Measurements from ENCODE around the gene PREB. TPM values are rescaled to one million over a fixed set of nuclear protein-coding genes. Genes with fewer than 3 reads are reported as not detected.

Gene PREB
- total RNA-seq, 2 experiments from 2014 or later: 12.3 to 12.6 TPM

- H3K4me3 Mint-ChIP-seq: peak within 1 kb of the TSS; percentile 91
Observed at GRCh38 chr2:27086724-27087593, 47.5 kb downstream of the PREB start, which contains the start of gene KHK. Gene KHK (plus strand): TSS chr2:27086772. CDS start chr2:27087260, 488 bp downstream.

GRCh38 chr2:27086090-27086723, 48.2 kb downstream of the PREB start:
- H3K27ac Mint-ChIP-seq: peak overlapping the region; percentile 81
- H3K27me3 Mint-ChIP-seq: no peaks in the 10 kb centered on the region
- Histone ChIP-seq H3K4me1 (ENCODE audit: insufficient read depth, low read length) (peaks cover 50% of the 10 kb centered on the region), H3K27ac (ENCODE audit: low read depth in 1 of 2, low read length in 2 of 2) (peak overlapping the region; percentile 65 to 70), H3K27me3 (ENCODE audit: control insufficient read depth in 1 of 2, insufficient read depth in 2 of 2, low read length in 2 of 2) (no peaks in the 10 kb centered on the region), H3K9me3 (ENCODE audit: control insufficient read depth in 1 of 2, insufficient read depth in 1 of 2, low read length in 2 of 2) (no peaks in the 10 kb centered on the region), H3K4me3 (ENCODE audit: low read length) (peak overlapping the region; percentile 70), H3K36me3 (ENCODE audit: insufficient read depth, low read length) (no peaks in the 10 kb centered on the region)
- peaks cover 32% of the 10 kb centered on the region for H3K4me1 Mint-ChIP-seq (ENCODE audit: low read depth)
- no peaks in the 10 kb centered on the region for H3K9me3 Mint-ChIP-seq
- peak; percentile 75 for TF ChIP-seq CTCF (IDR thresholded peaks at IDR 0.05)
- H3K36me3 Mint-ChIP-seq (ENCODE audit: low read depth): no peaks in the 10 kb centered on the region
- intact Hi-C loops (cut with DNase I, micrococcal nuclease): loop anchor here in 1 of 2 experiments (1.0 to 5.0 kb wide), 8 partner anchors 15 to 286 kb away; partner anchors contain the start of genes ATRAID, CAD, EIF2B4 and OST4
- H3K4me3 Mint-ChIP-seq: peak overlapping the region; percentile 91
- ATAC-seq (ENCODE audit: poor library complexity) (peak; percentile 92), DNase-seq (peak; percentile 91 to 99 (median 98))
- ChIA-PET POLR2A (interaction anchor here (1.0 to 10.2 kb wide), 7 partner anchors 11 to 217 kb away, joined by 3 to 161 read pairs (median 8); partner anchors contain the start of genes AGBL5, ATRAID, OST4 and SLC5A6), CTCF (interaction anchor here (0.7 to 2.1 kb wide), 9 partner anchors 10 to 193 kb away, joined by 3 to 10 read pairs (median 4); partner anchors contain the start of genes AGBL5, OST4 and TMEM214)

More at GRCh38 chr2:27086724-27087593, 47.5 kb downstream of the PREB start, which contains the start of gene KHK:
- Mint-ChIP-seq H3K4me1 (ENCODE audit: low read depth) (peaks cover 25% of the 10 kb centered on the region), H3K27ac (peak within 1 kb of the TSS; percentile 81), H3K36me3 (ENCODE audit: low read depth) (no peaks in the 10 kb centered on the region), H3K27me3 (no peaks in the 10 kb centered on the region), H3K9me3 (no peaks in the 10 kb centered on the region)
- peak within 1 kb of the TSS; percentile 70 for H3K4me3 ChIP-seq (ENCODE audit: low read length)
- H3K27me3 ChIP-seq (ENCODE audit: control insufficient read depth in 1 of 2, insufficient read depth in 2 of 2, low read length in 2 of 2): no peaks in the 10 kb centered on the region
- DNase-seq: peak in 1 of 14 experiments; percentile 49
- no peak for TF ChIP-seq CTCF (IDR thresholded peaks at IDR 0.05)
- H3K36me3 ChIP-seq (ENCODE audit: insufficient read depth, low read length): no peaks in the 10 kb centered on the region
- ChIA-PET CTCF (interaction anchor here (0.7 to 2.1 kb wide), 9 partner anchors 9 to 193 kb away, joined by 3 to 10 read pairs (median 4); partner anchors contain the start of genes AGBL5, OST4 and TMEM214), POLR2A (interaction anchor here (0.7 to 10.2 kb wide), 11 partner anchors 10 to 342 kb away, joined by 3 to 161 read pairs (median 5); partner anchors contain the start of genes ABHD1, AGBL5, ATRAID and NRBP1)
- ATAC-seq (ENCODE audit: poor library complexity): no peak
- H3K4me1 ChIP-seq (ENCODE audit: insufficient read depth, low read length): peaks cover 43% of the 10 kb centered on the region
- intact Hi-C loops (cut with DNase I, micrococcal nuclease): loop anchor here in 1 of 2 experiments (1.0 to 5.0 kb wide), 8 partner anchors 16 to 285 kb away; partner anchors contain the start of genes ATRAID, CAD, EIF2B4 and OST4
- peak within 1 kb of the TSS; percentile 65 to 70 for H3K27ac ChIP-seq (ENCODE audit: low read depth in 1 of 2, low read length in 2 of 2)
- no peaks in the 10 kb centered on the region for H3K9me3 ChIP-seq (ENCODE audit: control insufficient read depth in 1 of 2, insufficient read depth in 1 of 2, low read length in 2 of 2)

GRCh38 chr2:27085673-27086089, 48.8 kb downstream of the PREB start:
- peak in 5 of 14 experiments; percentile 17 to 58 (median 37) for DNase-seq
- H3K4me1 ChIP-seq (ENCODE audit: insufficient read depth, low read length): peaks cover 55% of the 10 kb centered on the region
- peak overlapping the region; percentile 35 for H3K27ac Mint-ChIP-seq
- H3K27me3 ChIP-seq (ENCODE audit: control insufficient read depth in 1 of 2, insufficient read depth in 2 of 2, low read length in 2 of 2): no peaks in the 10 kb centered on the region
- H3K27me3 Mint-ChIP-seq: no peaks in the 10 kb centered on the region
- peak overlapping the region; percentile 65 to 70 for H3K27ac ChIP-seq (ENCODE audit: low read depth in 1 of 2, low read length in 2 of 2)
- H3K9me3 Mint-ChIP-seq: no peaks in the 10 kb centered on the region
- ChIA-PET CTCF (interaction anchor here (1.2 to 2.1 kb wide), 5 partner anchors 13 to 124 kb away, joined by 4 to 9 read pairs (median 4); partner anchors contain the start of genes AGBL5, OST4 and TMEM214), POLR2A (interaction anchor here (0.8 to 10.2 kb wide), 5 partner anchors 15 to 217 kb away, joined by 3 to 161 read pairs (median 4); partner anchors contain the start of genes AGBL5, OST4 and TMEM214)
- no peak for ATAC-seq (ENCODE audit: poor library complexity)
- peak overlapping the region; percentile 91 for H3K4me3 Mint-ChIP-seq
- no peaks in the 10 kb centered on the region for H3K36me3 Mint-ChIP-seq (ENCODE audit: low read depth)
- H3K9me3 ChIP-seq (ENCODE audit: control insufficient read depth in 1 of 2, insufficient read depth in 1 of 2, low read length in 2 of 2): no peaks in the 10 kb centered on the region
- peak overlapping the region; percentile 70 for H3K4me3 ChIP-seq (ENCODE audit: low read length)
- intact Hi-C loops (cut with DNase I, micrococcal nuclease): loop anchor here in 1 of 2 experiments (1.0 to 5.0 kb wide), 8 partner anchors 14 to 287 kb away; partner anchors contain the start of genes ATRAID, CAD, EIF2B4 and OST4
- H3K4me1 Mint-ChIP-seq (ENCODE audit: low read depth): peaks cover 38% of the 10 kb centered on the region
- no peaks in the 10 kb centered on the region for H3K36me3 ChIP-seq (ENCODE audit: insufficient read depth, low read length)
- no peak for TF ChIP-seq CTCF (IDR thresholded peaks at IDR 0.05)
